Type B pancreatic cell (in vitro differentiated cells): ENCODE results near the gene PITPNC1. TPM values are rescaled to one million over a fixed set of nuclear protein-coding genes. Genes with fewer than 3 reads are reported as not detected.

Experiments used
- DNase-seq: peaks from one replicate; pipeline ENCODE4 v3.0.0; 2021; ENCODE audit warnings: mixed read lengths; ENCODE audit not compliant: unreplicated experiment; ENCODE audit errors: extremely low spot score
- H3K27ac Mint-ChIP-seq: 2 replicates; pipeline ENCODE4 v1.8.0; 2021; ENCODE audit warnings: mild to moderate bottlenecking, mixed read lengths
- H3K27me3 Mint-ChIP-seq: 2 replicates; pipeline ENCODE4 v1.8.0; 2021; ENCODE audit warnings: mixed read lengths
- H3K36me3 Mint-ChIP-seq: 2 replicates; pipeline ENCODE4 v1.8.0; 2021; ENCODE audit warnings: mixed read lengths
- H3K4me1 Mint-ChIP-seq: one replicate; pipeline ENCODE4 v1.8.0; 2021; ENCODE audit warnings: mixed read lengths; ENCODE audit not compliant: unreplicated experiment
- H3K4me3 Mint-ChIP-seq: 2 replicates; pipeline ENCODE4 v1.8.0; 2021; ENCODE audit warnings: mild to moderate bottlenecking, mixed read lengths
- H3K9me3 Mint-ChIP-seq: 2 replicates; pipeline ENCODE4 v1.8.0; 2021; ENCODE audit warnings: mixed read lengths
- total RNA-seq: library from RNA; stranded (reverse); gene quantifications from 2 replicates; pipeline ENCODE4 v1.2.1, GENCODE V29; 2021; ENCODE audit warnings: low replicate concordance
- TF ChIP-seq, protein P1 (sequence below): fragments of 200-600 bp; sonication (generic); conservative IDR thresholded peaks from 2 replicates; pipeline ENCODE4 v1.5.0; 2021; ENCODE audit warnings: antibody characterized with exemption, mild to moderate bottlenecking

Gene PITPNC1
- total RNA-seq, 1 donor from 2014 or later, result 18.7 TPM

DNA sequence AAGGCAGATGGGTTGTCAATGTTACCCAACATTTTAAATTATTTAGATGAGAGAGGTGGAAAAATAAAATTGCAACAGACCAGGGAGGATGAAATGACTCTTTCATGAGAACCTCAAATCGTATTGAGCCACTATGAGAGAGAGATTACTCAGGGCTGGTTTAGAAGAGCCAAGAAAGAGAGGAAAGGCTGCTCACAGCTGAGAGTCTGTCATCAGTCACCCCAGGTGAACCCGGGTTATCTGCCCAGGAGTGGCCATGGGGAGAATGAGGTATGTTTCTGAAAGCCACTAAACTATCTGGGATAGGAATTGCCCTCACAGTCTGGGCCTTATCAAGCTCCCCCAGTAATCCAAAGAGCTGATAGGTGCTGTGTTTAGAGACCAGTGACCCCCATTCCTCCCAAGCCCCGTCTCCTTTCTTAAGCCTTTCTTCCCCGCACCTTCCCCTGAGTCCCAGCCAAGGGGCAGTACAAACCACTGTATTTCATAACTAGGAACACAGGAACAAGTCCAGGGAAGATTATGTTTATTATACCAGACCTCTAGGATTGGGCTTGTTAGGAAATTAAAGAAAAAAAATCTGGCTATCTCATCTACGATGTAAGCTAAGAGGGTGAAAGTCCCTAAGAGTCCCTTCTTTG is 181.8 kb downstream of the PITPNC1 start:
- Mint-ChIP-seq H3K36me3 (peaks cover 6% of the 10 kb centered on the region), H3K27me3 (no peaks in the 10 kb centered on the region), H3K27ac (peak overlapping the region; percentile 42), H3K4me3 (no peak overlapping the region), H3K4me1 (peaks cover 7% of the 10 kb centered on the region), H3K9me3 (no peaks in the 10 kb centered on the region)
- TF ChIP-seq, protein P1, sequence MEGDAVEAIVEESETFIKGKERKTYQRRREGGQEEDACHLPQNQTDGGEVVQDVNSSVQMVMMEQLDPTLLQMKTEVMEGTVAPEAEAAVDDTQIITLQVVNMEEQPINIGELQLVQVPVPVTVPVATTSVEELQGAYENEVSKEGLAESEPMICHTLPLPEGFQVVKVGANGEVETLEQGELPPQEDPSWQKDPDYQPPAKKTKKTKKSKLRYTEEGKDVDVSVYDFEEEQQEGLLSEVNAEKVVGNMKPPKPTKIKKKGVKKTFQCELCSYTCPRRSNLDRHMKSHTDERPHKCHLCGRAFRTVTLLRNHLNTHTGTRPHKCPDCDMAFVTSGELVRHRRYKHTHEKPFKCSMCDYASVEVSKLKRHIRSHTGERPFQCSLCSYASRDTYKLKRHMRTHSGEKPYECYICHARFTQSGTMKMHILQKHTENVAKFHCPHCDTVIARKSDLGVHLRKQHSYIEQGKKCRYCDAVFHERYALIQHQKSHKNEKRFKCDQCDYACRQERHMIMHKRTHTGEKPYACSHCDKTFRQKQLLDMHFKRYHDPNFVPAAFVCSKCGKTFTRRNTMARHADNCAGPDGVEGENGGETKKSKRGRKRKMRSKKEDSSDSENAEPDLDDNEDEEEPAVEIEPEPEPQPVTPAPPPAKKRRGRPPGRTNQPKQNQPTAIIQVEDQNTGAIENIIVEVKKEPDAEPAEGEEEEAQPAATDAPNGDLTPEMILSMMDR, result no peak
- no peak for DNase-seq

DNA sequence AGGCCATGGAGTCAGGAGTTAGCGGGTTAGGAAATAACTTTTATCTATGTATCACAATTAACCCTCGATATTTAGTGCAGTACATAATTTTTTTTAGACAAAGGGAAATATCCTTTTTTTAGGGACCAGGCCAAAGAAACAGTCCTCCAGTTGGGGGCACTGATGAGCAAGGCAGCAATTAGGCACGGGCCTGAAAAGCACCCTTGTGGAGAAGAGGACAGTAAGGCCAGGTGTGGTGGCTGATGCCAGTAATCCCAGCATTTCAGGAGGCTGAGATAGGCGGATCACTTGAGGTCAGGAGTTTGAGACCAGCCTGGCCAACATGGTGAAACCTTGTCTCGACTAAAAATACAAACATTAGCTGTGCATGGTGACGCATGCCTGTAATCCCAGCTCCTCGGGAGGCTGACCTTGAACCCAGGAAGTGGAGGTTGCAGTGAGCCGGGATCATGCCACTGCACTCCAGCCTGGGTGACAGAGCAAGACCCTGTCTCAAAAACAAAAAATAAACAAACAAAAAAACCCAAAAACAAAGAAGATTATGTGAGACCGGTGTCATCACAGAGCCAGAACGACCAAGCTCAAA is 182.4 kb downstream of the PITPNC1 start:
- TF ChIP-seq, protein P1, result peak; percentile 29
- peak overlapping the region; percentile 42 for H3K27ac Mint-ChIP-seq
- no peak for DNase-seq

DNA sequence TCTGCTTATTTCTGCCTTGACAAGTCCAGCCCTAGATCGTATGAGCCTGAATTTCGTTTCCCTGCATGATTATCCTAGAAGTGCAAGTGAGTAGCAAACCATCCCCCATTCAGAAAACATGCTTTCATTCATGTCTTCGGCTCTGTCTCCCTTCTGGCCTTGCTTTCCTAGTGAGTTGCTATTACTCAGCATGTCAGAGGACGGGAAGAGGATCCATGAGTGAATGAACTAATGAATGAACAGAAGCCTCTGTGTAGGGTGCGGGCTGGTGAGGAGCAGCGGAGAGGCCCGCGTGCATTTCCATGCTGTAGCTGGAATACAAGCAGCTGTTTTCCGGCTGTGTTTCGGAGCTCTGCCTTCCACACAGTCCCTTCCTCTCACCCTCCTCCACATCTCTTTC is 184.9 kb downstream of the PITPNC1 start:
- H3K4me3 Mint-ChIP-seq, result no peak overlapping the region
- peaks cover 7% of the 10 kb centered on the region for H3K4me1 Mint-ChIP-seq
- no peak overlapping the region for H3K27ac Mint-ChIP-seq
- TF ChIP-seq, protein P1, result no peak
- no peaks in the 10 kb centered on the region for H3K9me3 Mint-ChIP-seq
- H3K27me3 Mint-ChIP-seq, result no peaks in the 10 kb centered on the region
- no peak for DNase-seq
- no peaks in the 10 kb centered on the region for H3K36me3 Mint-ChIP-seq

More for the DNA sequence above, 182.4 kb downstream of the PITPNC1 start:
- no peaks in the 10 kb centered on the region for H3K27me3 Mint-ChIP-seq
- peaks cover 7% of the 10 kb centered on the region for H3K4me1 Mint-ChIP-seq
- H3K36me3 Mint-ChIP-seq, result peaks cover 6% of the 10 kb centered on the region
- no peak overlapping the region for H3K4me3 Mint-ChIP-seq
- H3K9me3 Mint-ChIP-seq, result no peaks in the 10 kb centered on the region

DNA sequence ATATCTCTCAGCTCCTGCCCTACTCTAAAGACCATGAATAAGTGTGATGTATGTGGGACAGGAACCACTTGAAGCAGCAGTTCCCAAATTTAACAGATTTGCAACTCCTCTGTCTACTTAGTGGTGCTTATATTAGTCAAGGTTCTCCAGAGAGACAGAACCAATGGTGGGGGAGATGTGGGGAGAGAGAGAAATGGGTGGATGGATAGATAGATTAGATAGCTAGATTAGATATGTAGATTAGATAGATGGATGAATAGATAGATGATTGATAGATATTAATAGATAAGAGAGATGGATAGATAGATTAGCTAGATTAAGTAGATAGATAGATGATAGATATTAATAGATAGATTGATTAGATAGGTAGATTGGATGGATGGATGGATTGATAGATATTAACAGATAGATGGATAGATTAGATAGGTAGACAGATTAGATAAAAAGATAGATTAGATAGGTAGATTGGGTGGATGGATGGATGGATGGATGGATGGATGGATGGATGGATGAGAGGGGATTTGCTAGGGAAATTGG is 186.7 kb downstream of the PITPNC1 start:
- TF ChIP-seq, protein P1, result no peak
- Mint-ChIP-seq H3K4me1 (peaks cover under 1% of the 10 kb centered on the region), H3K27ac (no peak overlapping the region), H3K4me3 (no peak overlapping the region), H3K27me3 (no peaks in the 10 kb centered on the region), H3K36me3 (no peaks in the 10 kb centered on the region), H3K9me3 (no peaks in the 10 kb centered on the region)
- DNase-seq, result no peak

DNA sequence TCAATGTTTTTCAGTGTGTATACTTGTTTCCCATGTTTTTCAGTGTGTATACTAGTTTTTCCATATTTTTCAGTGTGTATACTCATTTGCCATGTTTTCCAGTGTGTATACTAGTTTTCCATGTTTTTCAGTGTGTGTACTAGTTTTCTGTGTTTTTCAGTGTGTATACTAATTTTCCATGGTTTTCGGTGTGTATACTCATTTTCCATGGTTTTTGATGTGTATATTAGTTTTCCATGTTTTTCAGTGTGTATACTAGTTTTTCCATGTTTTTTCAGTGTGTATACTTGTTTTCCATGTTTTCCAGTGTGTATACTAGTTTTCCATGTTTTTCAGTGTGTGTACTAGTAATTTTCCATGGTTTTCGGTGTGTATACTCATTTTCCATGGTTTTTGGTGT is 188.0 kb downstream of the PITPNC1 start:
- Mint-ChIP-seq H3K4me1 (peaks cover 13% of the 10 kb centered on the region), H3K9me3 (no peaks in the 10 kb centered on the region), H3K36me3 (no peaks in the 10 kb centered on the region), H3K27ac (no peak overlapping the region), H3K4me3 (no peak overlapping the region), H3K27me3 (no peaks in the 10 kb centered on the region)
- TF ChIP-seq, protein P1, result no peak
- no peak for DNase-seq
